Measurements from ENCODE around the gene CCDC32.
"Not testable (repeated sequence)": the region's sequence is repeated elsewhere in the genome, so short reads cannot be mapped to it uniquely, and the experiment has no call there.

CCDC32 gene

GRCh38 chr15:40581796-40582195 lies 17.0 kb upstream of the CCDC32 start:
- not testable (repeated sequence) for H3K4me1 ChIP-seq (ENCODE audit: control insufficient read depth, insufficient read depth, low read depth, low read length); H2BK15ac ChIP-seq (ENCODE audit: low read depth, poor library complexity, severe bottlenecking); H3K9me3 ChIP-seq (ENCODE audit: control insufficient read depth, low read length); H3K23ac ChIP-seq (ENCODE audit: low read length in 2 of 2); DNase-seq; H3K27ac ChIP-seq (ENCODE audit: low read length, poor library complexity, severe bottlenecking); H3K18ac ChIP-seq (ENCODE audit: low read depth in 1 of 2, low read length in 2 of 2); H3K4me3 ChIP-seq (ENCODE audit: insufficient read depth in 1 of 2, low read depth in 1 of 2, low read length in 2 of 2); H3K36me3 ChIP-seq (ENCODE audit: control insufficient read depth in 1 of 2, insufficient read depth in 2 of 2, low read depth in 1 of 2, low read length in 2 of 2); H2AFZ ChIP-seq (ENCODE audit: low read depth, low read length); H3K4ac ChIP-seq (ENCODE audit: low read depth in 1 of 2, low read length in 2 of 2); H3K79me1 ChIP-seq (replicated peaks; ENCODE audit: low read length, poor library complexity, severe bottlenecking); H2BK12ac ChIP-seq (ENCODE audit: low read length in 2 of 2); H3K14ac ChIP-seq (ENCODE audit: low read length in 2 of 2); H3K27me3 ChIP-seq (ENCODE audit: control insufficient read depth in 1 of 2, insufficient read depth in 1 of 2, low read length in 2 of 2); H4K8ac ChIP-seq (ENCODE audit: low read length); H2BK5ac ChIP-seq (ENCODE audit: low read depth, low read length, poor library complexity, severe bottlenecking); H4K91ac ChIP-seq (ENCODE audit: low read length); H2BK120ac ChIP-seq (ENCODE audit: low read depth, low read length); H3K9ac ChIP-seq (ENCODE audit: low read length); H2AK5ac ChIP-seq (ENCODE audit: low read length, severe bottlenecking); H3K4me2 ChIP-seq (ENCODE audit: low read length, poor library complexity, severe bottlenecking)
- 90% methylated on average over 2 of the region's 2 CpGs for WGBS

GRCh38 chr15:40578892-40579291 lies 14.1 kb upstream of the CCDC32 start:
- Histone ChIP-seq H3K9me3 (ENCODE audit: control insufficient read depth, low read length) (no peaks in the 10 kb centered on the region), H3K79me1 (replicated peaks; ENCODE audit: low read length, poor library complexity, severe bottlenecking) (peaks cover 3% of the 10 kb centered on the region), H3K4me1 (ENCODE audit: control insufficient read depth, insufficient read depth, low read depth, low read length) (no peaks in the 10 kb centered on the region), H3K27ac (ENCODE audit: low read length, poor library complexity, severe bottlenecking) (no peak overlapping the region), H4K8ac (ENCODE audit: low read length) (no peak overlapping the region), H3K23ac (ENCODE audit: low read length in 2 of 2) (no peak overlapping the region), H3K36me3 (ENCODE audit: control insufficient read depth in 1 of 2, insufficient read depth in 2 of 2, low read depth in 1 of 2, low read length in 2 of 2) (peaks cover 3 to 13% of the 10 kb centered on the region in 2 experiments), H3K14ac (ENCODE audit: low read length in 2 of 2) (no peak overlapping the region), H3K27me3 (ENCODE audit: control insufficient read depth in 1 of 2, insufficient read depth in 1 of 2, low read length in 2 of 2) (no peaks in the 10 kb centered on the region), H3K18ac (ENCODE audit: low read depth in 1 of 2, low read length in 2 of 2) (no peak overlapping the region), H3K4me3 (ENCODE audit: insufficient read depth in 1 of 2, low read depth in 1 of 2, low read length in 2 of 2) (no peak overlapping the region), H2BK120ac (ENCODE audit: low read depth, low read length) (no peak overlapping the region), H2BK15ac (ENCODE audit: low read depth, poor library complexity, severe bottlenecking) (no peak overlapping the region), H3K4me2 (ENCODE audit: low read length, poor library complexity, severe bottlenecking) (no peak overlapping the region), H2BK12ac (ENCODE audit: low read length in 2 of 2) (no peak overlapping the region), H3K4ac (ENCODE audit: low read depth in 1 of 2, low read length in 2 of 2) (no peak overlapping the region), H4K91ac (ENCODE audit: low read length) (no peak overlapping the region), H2AFZ (ENCODE audit: low read depth, low read length) (no peak overlapping the region), H2BK5ac (ENCODE audit: low read depth, low read length, poor library complexity, severe bottlenecking) (no peak overlapping the region), H2AK5ac (ENCODE audit: low read length, severe bottlenecking) (no peak overlapping the region), H3K9ac (ENCODE audit: low read length) (no peak overlapping the region)
- WGBS, result 83% methylated on average over 2 of the region's 4 CpGs
- DNase-seq, result no peak

- not testable (repeated sequence) for H3K4me1 ChIP-seq (ENCODE audit: control insufficient read depth, insufficient read depth, low read depth, low read length); H3K79me1 ChIP-seq (replicated peaks; ENCODE audit: low read length, poor library complexity, severe bottlenecking); H3K4me2 ChIP-seq (ENCODE audit: low read length, poor library complexity, severe bottlenecking); H2AK5ac ChIP-seq (ENCODE audit: low read length, severe bottlenecking); H3K27ac ChIP-seq (ENCODE audit: low read length, poor library complexity, severe bottlenecking); H3K14ac ChIP-seq (ENCODE audit: low read length in 2 of 2); H3K4ac ChIP-seq (ENCODE audit: low read depth in 1 of 2, low read length in 2 of 2); H3K27me3 ChIP-seq (ENCODE audit: control insufficient read depth in 1 of 2, insufficient read depth in 1 of 2, low read length in 2 of 2); H2BK15ac ChIP-seq (ENCODE audit: low read depth, poor library complexity, severe bottlenecking); H2BK12ac ChIP-seq (ENCODE audit: low read length in 2 of 2); H3K9me3 ChIP-seq (ENCODE audit: control insufficient read depth, low read length); DNase-seq; H2BK120ac ChIP-seq (ENCODE audit: low read depth, low read length); H3K9ac ChIP-seq (ENCODE audit: low read length); H3K18ac ChIP-seq (ENCODE audit: low read depth in 1 of 2, low read length in 2 of 2); H3K4me3 ChIP-seq (ENCODE audit: insufficient read depth in 1 of 2, low read depth in 1 of 2, low read length in 2 of 2); H2BK5ac ChIP-seq (ENCODE audit: low read depth, low read length, poor library complexity, severe bottlenecking); H3K23ac ChIP-seq (ENCODE audit: low read length in 2 of 2); H2AFZ ChIP-seq (ENCODE audit: low read depth, low read length); H4K91ac ChIP-seq (ENCODE audit: low read length); H4K8ac ChIP-seq (ENCODE audit: low read length)
- peaks cover 13 to 29% of the 10 kb centered on the region in 2 experiments for H3K36me3 ChIP-seq (ENCODE audit: control insufficient read depth in 1 of 2, insufficient read depth in 2 of 2, low read depth in 1 of 2, low read length in 2 of 2)
- 95% methylated on average over 3 of the region's 5 CpGs for WGBS
Observed at GRCh38 chr15:40576914-40577313, 12.1 kb upstream of the CCDC32 start.

- H3K9me3 ChIP-seq (ENCODE audit: control insufficient read depth, low read length), result no peaks in the 10 kb centered on the region
- H3K4me3 ChIP-seq (ENCODE audit: insufficient read depth in 1 of 2, low read depth in 1 of 2, low read length in 2 of 2), result no peak overlapping the region
- no peak overlapping the region for H4K8ac ChIP-seq (ENCODE audit: low read length)
- H3K4me2 ChIP-seq (ENCODE audit: low read length, poor library complexity, severe bottlenecking), result no peak overlapping the region
- H3K18ac ChIP-seq (ENCODE audit: low read depth in 1 of 2, low read length in 2 of 2), result no peak overlapping the region
- H3K79me1 ChIP-seq (replicated peaks; ENCODE audit: low read length, poor library complexity, severe bottlenecking), result peaks cover 18% of the 10 kb centered on the region
- H3K4ac ChIP-seq (ENCODE audit: low read depth in 1 of 2, low read length in 2 of 2), result no peak overlapping the region
- no peak overlapping the region for H3K14ac ChIP-seq (ENCODE audit: low read length in 2 of 2)
- H3K9ac ChIP-seq (ENCODE audit: low read length), result no peak overlapping the region
- H3K4me1 ChIP-seq (ENCODE audit: control insufficient read depth, insufficient read depth, low read depth, low read length), result no peaks in the 10 kb centered on the region
- no peak overlapping the region for H4K91ac ChIP-seq (ENCODE audit: low read length)
- no peak overlapping the region for H2BK15ac ChIP-seq (ENCODE audit: low read depth, poor library complexity, severe bottlenecking)
- no peak overlapping the region for H2BK5ac ChIP-seq (ENCODE audit: low read depth, low read length, poor library complexity, severe bottlenecking)
- no peak overlapping the region for H3K27ac ChIP-seq (ENCODE audit: low read length, poor library complexity, severe bottlenecking)
- H3K23ac ChIP-seq (ENCODE audit: low read length in 2 of 2), result no peak overlapping the region
- H2AFZ ChIP-seq (ENCODE audit: low read depth, low read length), result no peak overlapping the region
- H2BK120ac ChIP-seq (ENCODE audit: low read depth, low read length), result no peak overlapping the region
- H3K27me3 ChIP-seq (ENCODE audit: control insufficient read depth in 1 of 2, insufficient read depth in 1 of 2, low read length in 2 of 2), result no peaks in the 10 kb centered on the region
- H3K36me3 ChIP-seq (ENCODE audit: control insufficient read depth in 1 of 2, insufficient read depth in 2 of 2, low read depth in 1 of 2, low read length in 2 of 2), result peaks cover 17 to 34% of the 10 kb centered on the region in 2 experiments
- no peak for DNase-seq
- H2AK5ac ChIP-seq (ENCODE audit: low read length, severe bottlenecking), result no peak overlapping the region
- H2BK12ac ChIP-seq (ENCODE audit: low read length in 2 of 2), result no peak overlapping the region
Observed at GRCh38 chr15:40575113-40575512, 10.3 kb upstream of the CCDC32 start.

Data from mesenchymal stem cell (in vitro differentiated cells and primary cell).